Dermis blood vessel endothelial cell (primary cell): ENCODE measurements around the gene LHX5. TPM values are rescaled to one million over a fixed set of nuclear protein-coding genes. Genes with fewer than 3 reads are reported as not detected.
"Not testable (repeated sequence)": the region's sequence is repeated elsewhere in the genome, so short reads cannot be mapped to it uniquely, and the experiment has no call there.

Experiments
- DNase-seq: peaks from one replicate; pipeline ENCODE4 v3.0.0; 2010
- total RNA-seq: library from RNA; depleted of rRNA; stranded (reverse); fragments of >200 nt; gene quantifications from 2 replicates; pipeline ENCODE4 v1.2.3, GENCODE V29; 2014

The LHX5 gene
- 0.05 TPM in 1 of 2 replicates, not detected in the other for total RNA-seq

GRCh38 chr12:113471619-113472171, at the start of gene LHX5:
LHX5 (minus strand) TSS chr12:113471871; CDS start chr12:113471498, 373 bp downstream.
- DNase-seq: no peak

DNA sequence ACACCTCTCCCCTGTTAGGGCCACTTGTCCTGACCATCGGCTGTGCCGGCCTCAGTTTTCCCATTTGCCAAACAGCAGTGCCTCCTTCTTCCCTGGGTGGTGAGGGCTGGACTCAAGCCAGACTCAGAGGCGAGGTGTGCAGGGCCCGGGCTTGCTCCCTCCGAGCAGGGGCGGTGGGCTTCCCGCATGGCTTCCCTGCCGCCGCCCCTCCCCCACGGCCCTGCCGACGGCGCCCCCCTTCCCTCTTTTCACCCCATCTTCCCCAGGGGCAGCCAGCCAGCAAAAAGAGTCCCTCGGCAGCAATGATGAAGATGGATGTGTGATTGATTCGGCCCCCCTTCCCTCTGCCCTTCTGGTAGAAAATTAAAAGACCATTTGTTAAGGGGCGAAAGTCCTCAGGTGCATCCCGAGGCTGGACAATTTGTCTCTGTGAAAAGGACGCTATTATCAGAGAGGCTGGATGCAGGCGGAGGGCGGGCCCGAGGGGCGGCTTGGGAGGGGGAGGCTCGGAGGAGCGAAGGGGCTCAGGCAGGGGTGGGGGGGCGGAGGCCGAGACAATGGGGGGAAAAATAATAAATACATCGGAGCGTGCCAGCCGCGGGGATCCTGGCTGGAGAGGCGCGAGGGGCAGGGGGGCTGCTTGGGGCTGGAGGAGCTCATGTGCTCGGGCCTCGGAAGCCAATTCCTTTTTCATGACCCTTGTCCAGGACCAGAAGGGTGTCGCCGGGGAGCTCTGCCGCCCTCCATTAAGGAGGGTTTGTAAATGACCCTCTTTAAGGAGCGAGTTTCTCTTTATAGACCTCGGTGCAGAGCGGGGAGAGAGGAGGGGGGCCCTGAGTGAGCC, 48.0 kb upstream of the LHX5 start:
- DNase-seq: no peak

GRCh38 chr12:113515082-113515856, 43.6 kb upstream of the LHX5 start:
- DNase-seq: no peak

GRCh38 chr12:113514602-113515001, 42.9 kb upstream of the LHX5 start:
- DNase-seq: no peak

GRCh38 chr12:113512568-113512967, 40.9 kb upstream of the LHX5 start:
- no peak for DNase-seq

DNA sequence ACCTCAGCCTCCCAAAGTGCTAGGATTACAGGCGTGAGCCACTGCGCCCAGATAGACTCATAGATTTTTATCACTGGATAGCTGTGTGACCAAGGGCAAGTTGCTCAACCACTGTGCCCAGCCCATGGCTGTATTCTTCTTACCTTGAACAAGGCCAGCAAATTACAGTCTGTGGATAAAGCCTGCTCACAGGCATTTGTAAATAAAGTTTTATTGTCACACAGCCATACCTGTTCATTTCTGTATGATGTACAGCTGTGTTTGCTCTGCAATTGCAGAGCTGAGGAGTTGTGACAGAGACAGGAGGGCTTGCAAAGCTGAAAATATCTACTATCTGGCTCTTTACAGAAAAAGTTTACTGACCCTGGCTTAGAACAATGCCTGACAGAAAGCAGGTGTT, 35.2 kb upstream of the LHX5 start:
- DNase-seq: no peak

DNA sequence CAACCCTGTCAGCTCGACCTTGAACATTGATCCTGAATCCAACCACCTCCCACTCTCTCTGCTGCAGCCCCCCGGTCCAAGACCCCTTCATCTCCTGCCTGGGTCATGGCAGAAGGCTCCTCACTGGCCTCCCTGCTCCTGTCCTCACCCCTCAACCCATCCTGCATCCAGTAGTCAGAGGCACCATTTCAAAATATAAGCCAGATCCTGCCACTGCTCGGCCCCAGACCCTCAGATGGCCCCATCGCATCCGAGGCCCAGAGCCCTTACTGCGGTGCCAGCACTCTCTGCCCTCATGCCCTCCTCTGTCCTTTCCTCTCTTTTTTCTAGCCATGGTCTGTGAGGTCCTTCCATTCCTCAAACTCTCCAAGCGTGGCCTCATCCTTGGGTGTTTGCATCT, 34.3 kb upstream of the LHX5 start:
- DNase-seq: no peak

DNA sequence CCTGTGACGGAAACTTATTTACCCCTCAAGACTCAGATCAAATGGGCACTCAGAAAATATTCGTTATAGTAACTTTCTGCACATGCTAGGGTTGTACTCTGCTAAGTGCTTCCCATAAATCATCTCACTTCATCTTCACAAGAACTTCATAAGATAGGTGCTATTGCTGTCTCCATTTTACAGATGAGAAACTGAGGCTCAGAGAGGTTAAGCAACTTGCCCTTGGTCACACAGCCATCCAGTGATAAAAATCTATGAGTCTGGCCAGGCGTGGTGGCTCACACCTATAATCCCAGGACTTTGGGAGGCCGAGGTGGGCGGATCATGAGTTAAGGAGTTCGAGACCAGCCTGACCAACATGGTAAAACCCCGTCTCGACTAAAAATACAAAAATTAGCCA, 33.2 kb upstream of the LHX5 start:
- no peak for DNase-seq

GRCh38 chr12:113500782-113501311, 29.2 kb upstream of the LHX5 start:
- no peak for DNase-seq

DNA sequence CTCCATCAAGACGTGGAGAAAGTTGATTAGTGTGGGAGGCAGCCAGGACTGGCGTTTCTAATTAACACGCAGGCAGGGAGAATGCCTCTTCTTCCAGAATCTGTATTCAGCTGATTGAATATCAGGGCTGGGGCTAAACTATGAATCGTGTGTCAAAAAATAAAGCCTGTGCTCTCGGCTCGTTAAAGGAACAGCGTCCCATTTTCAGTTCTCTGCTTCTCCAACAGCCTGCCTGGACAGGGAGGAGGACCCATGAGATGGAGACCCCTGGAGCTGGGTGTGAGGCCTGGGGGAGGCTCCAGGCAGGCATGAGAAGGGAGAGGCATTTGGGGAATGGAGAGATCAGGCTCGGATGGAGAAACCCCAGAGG, 28.6 kb upstream of the LHX5 start:
- no peak for DNase-seq

- DNase-seq: no peak
Measured at GRCh38 chr12:113498490-113498889, 26.8 kb upstream of the LHX5 start.

DNA sequence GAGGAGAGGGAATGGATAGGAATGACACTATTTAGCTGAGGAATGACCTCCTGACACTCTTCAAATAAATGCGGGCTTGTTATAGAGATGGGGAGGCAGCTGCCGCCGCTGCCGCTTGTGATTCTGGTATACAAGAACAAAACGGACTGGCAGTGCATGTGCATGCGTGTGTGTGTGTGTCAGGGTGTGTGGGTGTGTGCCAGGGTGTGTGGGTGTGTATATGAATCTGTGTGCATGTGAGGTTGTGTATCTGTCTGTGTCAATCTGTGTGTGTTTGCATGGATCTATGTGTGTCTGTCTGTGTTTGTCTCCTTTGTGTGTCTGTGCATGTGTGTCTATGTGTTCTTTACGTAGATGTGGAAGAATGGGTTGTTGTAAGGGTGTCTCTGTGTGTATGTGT, 26.0 kb upstream of the LHX5 start:
- no peak for DNase-seq

DNA sequence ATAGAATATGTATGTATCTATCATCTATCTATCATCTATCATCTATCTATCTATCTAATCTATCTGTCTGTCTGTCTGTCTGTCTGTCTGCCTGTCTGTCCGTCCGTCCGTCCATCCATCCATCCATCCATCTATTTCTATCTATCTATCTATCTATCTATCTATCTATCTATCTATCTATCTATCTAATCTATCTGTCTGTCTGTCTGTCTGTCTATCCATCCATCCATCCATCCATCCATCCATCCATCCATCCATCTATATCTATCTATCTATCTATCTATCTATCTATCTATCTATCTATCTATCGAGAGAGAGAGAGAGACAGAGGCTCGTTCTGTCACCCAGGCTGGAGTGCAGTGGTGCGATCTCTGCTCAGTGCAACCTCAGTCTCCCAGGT, 24.3 kb upstream of the LHX5 start:
- not testable (repeated sequence) for DNase-seq

DNA sequence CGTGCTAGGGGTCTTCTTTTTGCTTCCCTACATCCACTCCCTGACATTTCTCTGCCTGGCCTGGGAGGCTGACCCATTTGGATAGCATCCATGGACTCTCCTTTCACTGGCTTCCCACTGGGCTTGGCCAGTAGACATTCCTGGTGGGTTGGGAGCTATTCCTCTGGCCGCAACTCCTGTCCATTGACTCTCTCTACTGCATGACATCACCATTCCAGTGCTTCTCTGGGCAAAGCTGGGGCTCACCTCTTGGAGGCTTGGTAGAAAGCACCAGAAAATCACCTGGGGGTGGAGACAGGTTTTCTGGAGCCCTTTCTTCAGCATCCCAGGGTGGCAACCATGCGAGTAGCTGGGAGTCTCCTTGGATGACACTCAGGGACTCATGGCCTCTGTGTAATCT, 16.7 kb upstream of the LHX5 start:
- DNase-seq: no peak

DNA sequence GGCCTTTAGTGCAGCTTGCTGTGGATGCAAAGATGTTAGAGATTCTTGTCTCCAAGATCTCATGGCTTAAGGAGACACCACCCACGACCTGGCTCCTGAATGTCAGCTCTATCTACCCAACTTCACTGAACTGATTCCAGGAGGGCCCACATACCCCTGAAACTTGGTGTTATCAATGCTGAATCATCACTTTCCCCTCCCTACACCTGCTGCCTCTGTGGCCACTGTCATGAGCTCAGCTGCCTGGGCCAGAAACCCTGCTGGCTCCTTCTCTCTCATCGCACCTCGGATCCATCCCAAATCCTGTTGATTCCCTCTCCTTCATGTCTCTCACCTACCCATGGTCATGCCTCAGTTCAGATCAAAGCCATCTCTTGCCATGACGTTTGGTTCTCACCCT, 15.1 kb upstream of the LHX5 start:
- no peak for DNase-seq

DNA sequence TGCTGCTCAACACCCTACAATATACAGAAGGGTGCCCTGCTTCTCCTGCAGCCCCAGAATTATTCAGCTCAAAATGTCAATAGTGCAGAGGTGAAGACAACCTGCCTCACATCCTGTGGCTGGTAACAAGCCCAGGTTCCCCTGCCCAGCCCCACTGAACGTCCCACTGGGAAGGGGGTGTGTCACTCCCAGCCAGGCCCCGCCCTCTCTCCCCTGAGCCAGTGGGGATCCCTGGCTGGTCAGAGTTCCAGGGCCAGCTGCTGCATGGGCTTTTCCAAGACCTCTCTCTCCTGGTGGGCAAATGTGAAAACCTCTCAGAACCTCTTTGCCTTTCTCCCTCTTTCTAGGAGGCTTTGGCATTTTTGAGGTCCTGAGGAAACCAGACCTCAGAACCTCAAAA, 13.7 kb upstream of the LHX5 start:
- no peak for DNase-seq

GRCh38 chr12:113482334-113482733, 10.7 kb upstream of the LHX5 start:
- no peak for DNase-seq

DNA sequence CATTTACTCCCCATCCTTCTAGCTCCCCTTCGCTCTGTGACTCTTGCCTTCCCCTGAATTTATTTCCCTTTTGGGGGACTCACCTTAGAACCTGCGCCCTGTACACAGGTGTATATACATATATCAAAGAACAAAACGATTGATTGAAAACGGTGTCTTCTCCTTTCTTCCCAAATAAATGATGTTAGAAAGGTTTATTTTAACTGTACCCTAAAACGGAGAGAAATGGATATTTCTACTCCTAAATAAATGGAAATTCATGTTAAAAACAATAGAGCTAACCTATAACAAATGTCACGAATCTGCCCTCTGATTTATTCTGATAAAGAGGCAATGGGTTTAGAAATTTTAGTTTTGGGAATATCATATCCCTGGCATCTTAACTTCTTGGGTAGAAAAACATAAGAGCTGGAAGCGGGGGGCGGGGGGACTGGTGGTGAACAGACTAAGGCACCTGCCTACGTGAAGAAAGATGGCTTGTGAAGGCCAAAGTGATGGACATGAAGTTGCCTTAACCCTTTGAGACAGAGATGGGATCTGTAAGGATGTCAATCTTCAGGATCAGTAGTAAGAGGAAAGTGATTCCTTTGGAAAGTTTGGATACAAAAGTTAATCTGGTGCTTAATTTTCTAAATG, 8.8 kb upstream of the LHX5 start:
- no peak for DNase-seq

DNA sequence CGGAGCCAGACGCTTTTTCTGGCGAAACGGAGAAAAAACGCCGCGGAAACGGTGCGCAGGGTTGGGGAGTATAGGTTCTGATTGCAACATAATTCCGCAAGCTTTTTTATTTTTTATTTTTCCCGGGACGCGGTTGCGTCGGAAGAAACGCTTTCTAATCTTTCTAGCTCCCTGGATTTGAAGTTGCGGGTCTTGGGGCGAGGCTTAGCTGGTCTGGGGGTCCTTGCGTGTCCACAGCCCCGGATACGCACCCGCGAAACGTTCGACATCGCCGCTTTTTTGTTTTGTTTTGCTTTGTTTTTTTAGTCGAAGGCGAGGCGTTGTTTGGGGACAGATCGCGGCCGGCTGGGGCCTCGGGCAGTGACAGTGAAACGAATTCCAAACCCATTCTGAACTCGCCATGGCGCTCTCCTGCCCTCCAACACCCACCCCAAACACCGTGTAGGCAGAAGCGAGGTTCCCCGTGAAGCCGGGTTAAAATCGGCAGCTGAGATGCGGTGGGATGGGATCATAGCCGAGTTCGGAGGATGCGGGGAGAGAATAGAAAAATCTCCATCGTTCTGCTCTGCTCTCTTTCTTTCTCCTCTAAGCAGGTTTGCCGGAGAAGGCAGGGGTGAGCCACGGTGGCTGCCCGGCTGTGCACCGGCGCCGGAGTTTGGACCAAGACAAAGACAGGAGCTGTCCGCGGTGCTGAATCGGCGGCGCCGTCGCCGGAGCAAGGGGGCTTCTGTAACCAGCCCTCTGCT, 8.1 kb upstream of the LHX5 start:
- peak; percentile 65 for DNase-seq

GRCh38 chr12:113479216-113479589, 7.5 kb upstream of the LHX5 start:
- no peak for DNase-seq

- no peak for DNase-seq
Measured at GRCh38 chr12:113478351-113479011, 6.8 kb upstream of the LHX5 start.

GRCh38 chr12:113477842-113478215, 6.2 kb upstream of the LHX5 start:
- no peak for DNase-seq
